Hepatocyte (in vitro differentiated cells): ENCODE measurements around the gene ZNF652.

Experiments used
- EZH2 ChIP-seq: fragments of 200-600 bp; sonication (generic); IDR thresholded peaks from 2 replicates; pipeline ENCODE4 v1.6.1; 2016; ENCODE audit warnings: antibody characterized with exemption, mild to moderate bottlenecking, borderline replicate concordance
- EZH2phosphoT487 ChIP-seq: fragments of 200-600 bp; sonication (generic); IDR thresholded peaks from one replicate; pipeline ENCODE4 v1.6.1; 2018; ENCODE audit warnings: antibody characterized with exemption, mild to moderate bottlenecking, low read depth, moderate library complexity; ENCODE audit not compliant: unreplicated experiment, severe bottlenecking
- TF ChIP-seq, protein P1 (sequence below): fragments of 200-600 bp; sonication (generic); IDR thresholded peaks from 2 replicates; pipeline ENCODE4 v1.5.1; 2016; ENCODE audit warnings: antibody characterized with exemption, mild to moderate bottlenecking; ENCODE audit not compliant: poor library complexity

GRCh38 chr17:49339354-49339753 lies 22.7 kb downstream of the ZNF652 start:
- TF ChIP-seq, protein P1, sequence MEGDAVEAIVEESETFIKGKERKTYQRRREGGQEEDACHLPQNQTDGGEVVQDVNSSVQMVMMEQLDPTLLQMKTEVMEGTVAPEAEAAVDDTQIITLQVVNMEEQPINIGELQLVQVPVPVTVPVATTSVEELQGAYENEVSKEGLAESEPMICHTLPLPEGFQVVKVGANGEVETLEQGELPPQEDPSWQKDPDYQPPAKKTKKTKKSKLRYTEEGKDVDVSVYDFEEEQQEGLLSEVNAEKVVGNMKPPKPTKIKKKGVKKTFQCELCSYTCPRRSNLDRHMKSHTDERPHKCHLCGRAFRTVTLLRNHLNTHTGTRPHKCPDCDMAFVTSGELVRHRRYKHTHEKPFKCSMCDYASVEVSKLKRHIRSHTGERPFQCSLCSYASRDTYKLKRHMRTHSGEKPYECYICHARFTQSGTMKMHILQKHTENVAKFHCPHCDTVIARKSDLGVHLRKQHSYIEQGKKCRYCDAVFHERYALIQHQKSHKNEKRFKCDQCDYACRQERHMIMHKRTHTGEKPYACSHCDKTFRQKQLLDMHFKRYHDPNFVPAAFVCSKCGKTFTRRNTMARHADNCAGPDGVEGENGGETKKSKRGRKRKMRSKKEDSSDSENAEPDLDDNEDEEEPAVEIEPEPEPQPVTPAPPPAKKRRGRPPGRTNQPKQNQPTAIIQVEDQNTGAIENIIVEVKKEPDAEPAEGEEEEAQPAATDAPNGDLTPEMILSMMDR, result no peak
- no peak for TF ChIP-seq EZH2phosphoT487
- TF ChIP-seq EZH2, result no peak
